ENCODE results near the gene FAM20C.

DNA sequence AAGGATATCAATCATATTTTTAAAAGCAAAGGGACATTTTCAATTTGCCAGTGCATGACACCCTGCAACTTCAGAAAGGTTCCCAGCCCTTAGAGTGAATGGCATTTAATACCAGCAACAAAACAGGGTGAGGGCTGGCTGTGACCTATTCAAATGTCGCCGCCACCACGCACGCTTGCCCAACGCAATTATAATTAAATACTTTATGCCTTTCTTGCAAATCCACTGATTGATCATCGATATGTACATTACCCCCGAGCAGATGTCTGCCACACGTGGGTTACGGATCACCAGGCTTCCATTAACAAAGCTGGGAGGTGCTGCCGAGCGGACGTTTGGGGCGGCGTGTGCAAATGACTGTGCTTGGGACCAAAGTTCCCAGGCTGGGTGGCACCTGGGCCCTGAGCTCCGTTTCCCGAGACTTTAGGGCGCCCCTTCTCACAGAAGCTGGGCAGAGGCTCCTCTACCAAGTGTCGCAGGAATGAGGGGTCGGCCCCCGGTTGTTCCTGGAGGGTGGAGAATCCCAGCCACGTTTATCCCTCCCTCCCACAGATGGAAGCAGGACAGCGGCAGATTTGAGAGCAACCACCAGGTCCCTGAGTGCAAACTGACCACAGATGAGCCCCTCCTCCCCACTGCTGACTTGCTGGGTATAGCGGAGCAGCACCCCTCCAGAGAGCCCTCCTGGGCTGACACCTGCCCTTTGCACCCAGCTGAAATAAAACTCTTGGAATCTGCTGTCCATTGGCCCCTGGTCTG lies 101.5 kb downstream of the FAM20C start:
- TF ChIP-seq, protein P1, sequence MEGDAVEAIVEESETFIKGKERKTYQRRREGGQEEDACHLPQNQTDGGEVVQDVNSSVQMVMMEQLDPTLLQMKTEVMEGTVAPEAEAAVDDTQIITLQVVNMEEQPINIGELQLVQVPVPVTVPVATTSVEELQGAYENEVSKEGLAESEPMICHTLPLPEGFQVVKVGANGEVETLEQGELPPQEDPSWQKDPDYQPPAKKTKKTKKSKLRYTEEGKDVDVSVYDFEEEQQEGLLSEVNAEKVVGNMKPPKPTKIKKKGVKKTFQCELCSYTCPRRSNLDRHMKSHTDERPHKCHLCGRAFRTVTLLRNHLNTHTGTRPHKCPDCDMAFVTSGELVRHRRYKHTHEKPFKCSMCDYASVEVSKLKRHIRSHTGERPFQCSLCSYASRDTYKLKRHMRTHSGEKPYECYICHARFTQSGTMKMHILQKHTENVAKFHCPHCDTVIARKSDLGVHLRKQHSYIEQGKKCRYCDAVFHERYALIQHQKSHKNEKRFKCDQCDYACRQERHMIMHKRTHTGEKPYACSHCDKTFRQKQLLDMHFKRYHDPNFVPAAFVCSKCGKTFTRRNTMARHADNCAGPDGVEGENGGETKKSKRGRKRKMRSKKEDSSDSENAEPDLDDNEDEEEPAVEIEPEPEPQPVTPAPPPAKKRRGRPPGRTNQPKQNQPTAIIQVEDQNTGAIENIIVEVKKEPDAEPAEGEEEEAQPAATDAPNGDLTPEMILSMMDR (conservative IDR thresholded peaks at IDR 0.05; ENCODE audit: low read length): no peak
- TF ChIP-seq EZH2phosphoT487 (IDR thresholded peaks at IDR 0.05; ENCODE audit: borderline replicate concordance, low read depth, low read length): no peak
